Activated CD8-positive, alpha-beta memory T cell treated with anti-CD3 and anti-CD28 coated beads for 24 hours (primary cell): Measurements from ENCODE around the gene CCNA2.

Experiments
- DNase-seq: peaks from one replicate; pipeline ENCODE4 v3.0.0-alpha.2; 2020

Gene CCNA2

DNA sequence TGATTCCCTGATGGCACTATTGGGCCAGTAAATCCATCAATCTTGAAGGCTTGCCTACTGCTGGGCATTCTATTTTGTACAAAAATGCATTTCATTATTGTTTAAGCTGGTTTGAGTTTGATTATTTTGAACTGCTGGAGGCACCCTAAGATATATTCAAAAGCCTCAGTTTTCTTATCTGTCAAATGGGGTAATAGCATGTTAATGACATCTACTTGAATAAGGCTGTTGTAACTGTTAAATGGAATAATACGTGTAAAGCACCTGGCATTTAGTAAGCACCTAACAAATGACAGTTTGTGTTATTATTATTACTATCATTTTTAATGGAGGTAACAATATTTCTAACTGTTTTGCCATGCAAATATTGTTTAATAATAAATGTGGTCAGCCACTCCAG is 51.8 kb downstream of the CCNA2 start:
- no peak for DNase-seq

DNA sequence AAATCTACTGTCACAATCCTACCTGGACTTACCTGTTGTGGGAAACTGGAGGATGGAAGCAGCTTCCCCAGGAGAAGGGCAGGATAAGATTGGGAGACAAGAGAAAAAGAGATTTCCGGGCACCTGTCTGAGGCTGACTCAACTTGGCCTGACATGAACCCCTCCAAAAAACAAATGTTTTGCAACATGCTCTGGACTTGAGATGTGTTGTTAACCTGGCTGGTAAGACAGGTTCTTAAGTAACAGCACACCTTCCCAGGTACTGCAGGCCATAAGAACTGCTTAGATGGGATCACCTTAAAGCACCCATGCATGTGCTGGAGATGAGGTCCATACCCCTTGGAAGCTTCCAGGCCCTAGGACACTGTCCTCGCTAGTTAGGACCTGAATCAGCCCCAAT is 54.3 kb downstream of the CCNA2 start:
- no peak for DNase-seq

DNA sequence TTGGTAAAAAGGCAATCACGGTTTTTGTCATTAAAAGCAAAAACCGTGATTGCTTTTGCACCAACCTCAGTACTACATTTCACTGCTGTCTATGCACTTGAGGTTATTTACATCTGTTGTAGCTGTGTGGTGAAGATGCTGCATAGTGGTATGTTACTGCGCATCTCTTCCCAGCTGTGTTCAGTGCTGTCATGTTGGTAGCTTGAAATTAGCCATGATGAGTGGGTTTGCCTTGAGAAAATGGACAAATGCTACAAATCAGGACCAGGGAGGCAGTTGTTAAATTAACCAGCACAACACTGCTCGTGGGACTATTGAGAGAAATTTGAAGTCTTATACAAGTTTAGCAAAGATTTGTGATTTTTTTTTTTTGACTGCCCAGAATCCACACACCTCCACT is 56.5 kb downstream of the CCNA2 start:
- no peak for DNase-seq
